Measurements from ENCODE around the gene TCF3. TPM values are rescaled to one million over a fixed set of nuclear protein-coding genes. Genes with fewer than 3 reads are reported as not detected.

TCF3 gene
- total RNA-seq, 2 experiments from 2014 or later, result 518 to 811 TPM

DNA sequence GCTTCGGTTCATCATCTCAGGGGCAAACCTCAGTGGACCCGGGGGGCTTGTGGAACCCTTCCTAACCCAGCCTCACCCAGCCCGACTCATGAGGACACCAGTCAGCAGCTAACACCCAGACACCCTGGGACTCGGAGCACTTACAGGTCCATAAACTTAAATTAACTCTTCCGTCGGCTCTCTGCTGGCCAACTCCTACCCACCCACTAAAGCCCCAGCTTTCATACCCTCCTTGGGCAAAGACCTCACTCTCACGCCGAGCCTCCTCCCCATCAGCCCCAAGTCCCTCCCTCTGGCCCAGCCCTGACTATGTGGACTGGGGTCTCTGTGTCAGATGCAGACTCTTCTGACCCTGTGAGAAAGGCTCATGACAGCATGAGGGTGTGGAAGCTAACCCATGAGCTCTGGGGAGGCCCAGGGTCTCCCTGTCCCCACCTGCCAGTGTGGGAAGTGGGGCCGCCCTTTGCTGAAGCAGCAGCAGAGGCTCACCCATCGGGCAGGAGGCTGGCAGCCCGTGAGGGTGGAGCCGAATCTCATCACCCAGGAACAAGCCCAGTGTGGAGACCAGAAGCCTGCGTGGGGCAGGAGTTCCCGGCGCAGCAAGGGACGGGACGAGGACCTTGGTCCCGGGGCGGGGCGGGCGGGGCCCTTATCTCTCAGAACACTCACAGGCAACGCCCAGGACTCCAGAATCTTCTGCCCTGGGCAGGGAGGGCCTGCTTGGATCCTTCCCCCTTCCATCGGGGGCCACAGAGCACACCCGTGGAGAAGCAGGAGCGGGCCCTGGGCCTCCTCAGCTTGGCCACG lies 19.8 kb downstream of the TCF3 start:
- Histone ChIP-seq H3K9me3 (ENCODE audit: low read length) (no peaks in the 10 kb centered on the region), H4K20me1 (ENCODE audit: insufficient read depth, low read length) (peaks cover 28% of the 10 kb centered on the region), H3K27ac (ENCODE audit: low read depth, low read length, poor library complexity, severe bottlenecking) (no peak overlapping the region), H2AFZ (ENCODE audit: low read length) (no peak overlapping the region), H3K36me3 (ENCODE audit: insufficient read depth, low read length) (peaks cover 88% of the 10 kb centered on the region), H3K79me2 (ENCODE audit: insufficient read depth, low read depth, low read length) (peaks cover 81% of the 10 kb centered on the region), H3K4me1 (ENCODE audit: insufficient read depth, low read length, poor library complexity, severe bottlenecking) (no peaks in the 10 kb centered on the region), H3K4me3 (ENCODE audit: low read depth, low read length, poor library complexity, severe bottlenecking) (no peak overlapping the region), H3K4me2 (ENCODE audit: low read length) (no peak overlapping the region), H3K9me2 (ENCODE audit: insufficient read depth, low read length) (no peaks in the 10 kb centered on the region)
- no TSS peak for BruUV-seq (replicated peaks)
- ChIA-PET CTCF (ENCODE audit: unreplicated experiment) (no interaction called here), POLR2A (no interaction called here)
- TF ChIP-seq, protein P1, sequence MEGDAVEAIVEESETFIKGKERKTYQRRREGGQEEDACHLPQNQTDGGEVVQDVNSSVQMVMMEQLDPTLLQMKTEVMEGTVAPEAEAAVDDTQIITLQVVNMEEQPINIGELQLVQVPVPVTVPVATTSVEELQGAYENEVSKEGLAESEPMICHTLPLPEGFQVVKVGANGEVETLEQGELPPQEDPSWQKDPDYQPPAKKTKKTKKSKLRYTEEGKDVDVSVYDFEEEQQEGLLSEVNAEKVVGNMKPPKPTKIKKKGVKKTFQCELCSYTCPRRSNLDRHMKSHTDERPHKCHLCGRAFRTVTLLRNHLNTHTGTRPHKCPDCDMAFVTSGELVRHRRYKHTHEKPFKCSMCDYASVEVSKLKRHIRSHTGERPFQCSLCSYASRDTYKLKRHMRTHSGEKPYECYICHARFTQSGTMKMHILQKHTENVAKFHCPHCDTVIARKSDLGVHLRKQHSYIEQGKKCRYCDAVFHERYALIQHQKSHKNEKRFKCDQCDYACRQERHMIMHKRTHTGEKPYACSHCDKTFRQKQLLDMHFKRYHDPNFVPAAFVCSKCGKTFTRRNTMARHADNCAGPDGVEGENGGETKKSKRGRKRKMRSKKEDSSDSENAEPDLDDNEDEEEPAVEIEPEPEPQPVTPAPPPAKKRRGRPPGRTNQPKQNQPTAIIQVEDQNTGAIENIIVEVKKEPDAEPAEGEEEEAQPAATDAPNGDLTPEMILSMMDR (conservative IDR thresholded peaks at IDR 0.05; ENCODE audit: low read length), result no peak
- TF ChIP-seq EZH2phosphoT487 (IDR thresholded peaks at IDR 0.05; ENCODE audit: borderline replicate concordance, low read depth, low read length), result no peak
- no peak for DNase-seq (ENCODE audit: low spot score)
- intact Hi-C loops (cut with micrococcal nuclease; ENCODE audit: unreplicated experiment), result no loop called here

DNA sequence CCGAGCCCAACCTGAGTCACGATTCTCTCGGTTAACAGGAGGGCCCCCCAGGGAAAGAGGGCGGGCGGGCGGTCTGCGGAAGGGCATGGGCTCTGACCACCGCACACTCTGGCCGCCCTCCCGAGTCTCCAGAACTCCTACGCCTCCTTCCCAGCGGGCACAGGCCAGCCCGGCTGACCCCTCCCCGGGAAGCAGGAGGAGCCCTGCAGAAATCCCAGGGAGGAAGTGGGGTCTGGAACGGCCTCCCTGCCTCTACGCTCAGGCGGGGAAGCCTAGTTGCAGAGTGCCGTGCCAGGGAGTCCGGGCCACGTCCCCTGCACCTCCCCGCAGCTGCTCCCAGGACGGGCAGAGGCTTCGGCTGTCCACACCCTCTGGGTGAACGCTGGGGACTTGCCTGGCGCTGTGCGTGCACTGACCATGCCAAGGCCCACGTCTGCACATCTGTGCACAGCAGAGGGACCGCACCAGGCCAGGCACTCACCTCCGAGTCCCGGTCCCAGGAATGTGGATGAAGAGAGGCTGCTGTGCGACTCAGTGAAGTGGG lies 20.8 kb downstream of the TCF3 start:
- Histone ChIP-seq H4K20me1 (ENCODE audit: insufficient read depth, low read length) (peaks cover 23% of the 10 kb centered on the region), H3K9me2 (ENCODE audit: insufficient read depth, low read length) (no peaks in the 10 kb centered on the region), H3K79me2 (ENCODE audit: insufficient read depth, low read depth, low read length) (peaks cover 71% of the 10 kb centered on the region), H2AFZ (ENCODE audit: low read length) (no peak overlapping the region), H3K36me3 (ENCODE audit: insufficient read depth, low read length) (peaks cover 87% of the 10 kb centered on the region), H3K27ac (ENCODE audit: low read depth, low read length, poor library complexity, severe bottlenecking) (no peak overlapping the region), H3K4me1 (ENCODE audit: insufficient read depth, low read length, poor library complexity, severe bottlenecking) (no peaks in the 10 kb centered on the region), H3K9me3 (ENCODE audit: low read length) (no peaks in the 10 kb centered on the region), H3K4me3 (ENCODE audit: low read depth, low read length, poor library complexity, severe bottlenecking) (no peak overlapping the region), H3K4me2 (ENCODE audit: low read length) (no peak overlapping the region)
- intact Hi-C loops (cut with micrococcal nuclease; ENCODE audit: unreplicated experiment), result no loop called here
- no peak for DNase-seq (ENCODE audit: low spot score)
- no peak for TF ChIP-seq EZH2phosphoT487 (IDR thresholded peaks at IDR 0.05; ENCODE audit: borderline replicate concordance, low read depth, low read length)
- TF ChIP-seq, protein P1 (conservative IDR thresholded peaks at IDR 0.05; ENCODE audit: low read length), result no peak
- POLR2A ChIA-PET, result no interaction called here
- BruUV-seq (replicated peaks), result no TSS peak
- CTCF ChIA-PET (ENCODE audit: unreplicated experiment), result no interaction called here

DNA sequence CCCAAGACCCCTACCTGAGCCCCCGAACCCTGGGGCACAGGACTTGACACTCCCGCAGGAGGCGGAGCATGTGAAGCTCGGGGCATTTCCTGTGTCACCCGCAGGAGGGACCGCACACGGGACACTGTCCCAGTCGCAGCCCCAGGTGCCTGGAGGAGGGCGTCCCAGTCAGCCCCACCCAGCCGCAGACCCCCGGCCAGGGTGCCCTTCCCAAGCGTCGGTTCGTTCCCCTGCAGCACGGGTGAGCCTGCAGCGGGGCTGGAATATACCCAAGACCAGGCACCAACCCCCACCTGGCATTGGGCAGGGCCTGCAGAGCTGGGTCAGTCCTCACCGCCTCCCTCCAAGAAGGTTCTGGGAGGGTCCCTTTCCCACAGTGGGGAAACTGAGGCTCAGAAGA lies 21.6 kb downstream of the TCF3 start:
- Histone ChIP-seq H2AFZ (ENCODE audit: low read length) (no peak overlapping the region), H3K36me3 (ENCODE audit: insufficient read depth, low read length) (peaks cover 87% of the 10 kb centered on the region), H3K4me2 (ENCODE audit: low read length) (no peak overlapping the region), H3K9me2 (ENCODE audit: insufficient read depth, low read length) (no peaks in the 10 kb centered on the region), H3K4me3 (ENCODE audit: low read depth, low read length, poor library complexity, severe bottlenecking) (no peak overlapping the region), H3K9me3 (ENCODE audit: low read length) (no peaks in the 10 kb centered on the region), H3K27ac (ENCODE audit: low read depth, low read length, poor library complexity, severe bottlenecking) (no peak overlapping the region), H4K20me1 (ENCODE audit: insufficient read depth, low read length) (peaks cover 23% of the 10 kb centered on the region), H3K4me1 (ENCODE audit: insufficient read depth, low read length, poor library complexity, severe bottlenecking) (no peaks in the 10 kb centered on the region), H3K79me2 (ENCODE audit: insufficient read depth, low read depth, low read length) (peaks cover 63% of the 10 kb centered on the region)
- CTCF ChIA-PET (ENCODE audit: unreplicated experiment), result no interaction called here
- DNase-seq (ENCODE audit: low spot score), result no peak
- POLR2A ChIA-PET, result no interaction called here
- no TSS peak for BruUV-seq (replicated peaks)
- no peak for TF ChIP-seq EZH2phosphoT487 (IDR thresholded peaks at IDR 0.05; ENCODE audit: borderline replicate concordance, low read depth, low read length)
- TF ChIP-seq, protein P1 (conservative IDR thresholded peaks at IDR 0.05; ENCODE audit: low read length), result no peak
- intact Hi-C loops (cut with micrococcal nuclease; ENCODE audit: unreplicated experiment), result no loop called here
